GM18909 (cell line): ENCODE results near the gene BHLHE40.
A peak's percentile ranks its signal among the peaks of the same experiment; 100 is the strongest.

Source experiments
- ATAC-seq: cut with Tn5 transposase; IDR thresholded peaks from one replicate; pipeline ENCODE4 v1.9.1; 2021; ENCODE audit warnings: mild to moderate bottlenecking; ENCODE audit not compliant: unreplicated experiment, poor library complexity

BHLHE40 gene

DNA sequence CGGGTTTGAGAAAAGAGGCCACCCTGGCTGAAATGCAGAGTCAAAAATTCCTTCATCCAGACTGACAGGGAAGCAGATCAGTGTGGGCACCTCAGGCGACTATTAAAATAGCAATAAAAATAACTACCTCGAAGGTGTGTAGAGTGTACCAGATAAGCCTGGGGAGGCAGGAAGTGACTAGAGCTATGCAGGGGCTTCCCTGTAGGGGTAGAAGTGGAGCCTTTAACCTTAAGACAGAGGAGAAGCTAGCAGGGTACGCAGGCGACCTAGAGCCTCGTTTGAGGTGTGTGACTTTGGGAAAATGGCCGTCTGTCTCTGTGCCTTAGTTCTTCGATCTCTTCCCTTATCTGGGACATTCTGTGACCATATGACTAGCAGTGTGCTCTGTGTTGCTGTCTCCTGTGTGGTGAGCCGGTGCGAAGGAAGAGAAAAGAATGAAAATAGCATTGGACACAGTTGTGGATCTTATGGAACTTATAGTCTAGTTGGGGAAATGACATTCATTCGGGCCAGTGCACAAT lies 17.6 kb downstream of the BHLHE40 start:
- no peak for ATAC-seq

DNA sequence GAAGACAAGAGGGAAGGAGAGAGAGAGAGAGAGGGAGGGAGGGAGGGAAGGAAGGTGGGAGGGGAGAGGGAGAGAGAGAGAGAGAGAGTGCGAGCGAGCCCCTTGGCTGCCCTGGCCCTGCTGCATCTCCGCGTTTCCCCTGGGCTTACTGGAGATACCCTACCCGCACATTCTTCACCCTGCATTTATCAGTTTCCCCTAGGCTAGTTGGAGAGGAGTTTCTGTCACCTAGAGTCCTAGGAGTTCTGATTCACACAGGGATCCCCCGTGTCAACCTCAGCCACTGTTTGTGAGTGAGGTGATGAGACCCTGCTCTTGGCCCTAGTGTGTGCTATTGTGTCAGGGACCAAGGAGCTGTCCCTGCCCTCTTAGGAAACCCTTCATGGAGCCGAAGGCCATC lies 18.7 kb downstream of the BHLHE40 start:
- ATAC-seq = no peak

DNA sequence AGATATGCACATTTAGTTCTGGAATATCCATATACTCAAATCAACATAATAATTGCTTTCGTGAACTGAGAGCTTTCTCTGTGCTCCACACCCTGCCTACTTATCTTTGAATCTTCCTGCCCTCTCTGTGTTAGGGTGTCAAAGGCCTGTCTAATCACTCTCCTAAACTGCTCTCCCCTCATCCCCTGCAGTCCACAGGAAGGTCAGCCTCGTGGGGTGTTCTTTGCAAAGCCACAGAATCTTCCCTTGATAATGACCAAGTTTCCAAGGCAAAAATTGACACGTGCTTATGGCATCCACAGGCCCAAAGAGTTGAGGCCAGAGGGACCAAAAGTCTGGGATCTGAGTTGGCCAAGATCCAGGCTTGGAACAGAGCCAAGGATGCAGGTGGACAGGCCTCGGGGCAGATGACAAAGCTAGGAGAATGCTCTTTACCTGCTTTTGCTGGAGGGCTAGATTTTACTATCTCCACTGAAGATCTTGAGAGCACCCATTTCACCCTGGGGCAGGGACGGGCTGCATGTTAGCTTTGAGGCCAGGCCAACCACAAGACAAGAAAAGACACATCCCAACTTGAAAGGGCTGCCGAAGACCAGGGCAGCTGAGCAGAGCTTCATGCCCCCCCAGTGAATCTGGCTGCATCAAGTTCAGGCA lies 20.4 kb downstream of the BHLHE40 start:
- no peak for ATAC-seq

- ATAC-seq = no peak
These were observed 21.9 kb downstream of the BHLHE40 start for GRCh38 chr3:5001135-5001534.

DNA sequence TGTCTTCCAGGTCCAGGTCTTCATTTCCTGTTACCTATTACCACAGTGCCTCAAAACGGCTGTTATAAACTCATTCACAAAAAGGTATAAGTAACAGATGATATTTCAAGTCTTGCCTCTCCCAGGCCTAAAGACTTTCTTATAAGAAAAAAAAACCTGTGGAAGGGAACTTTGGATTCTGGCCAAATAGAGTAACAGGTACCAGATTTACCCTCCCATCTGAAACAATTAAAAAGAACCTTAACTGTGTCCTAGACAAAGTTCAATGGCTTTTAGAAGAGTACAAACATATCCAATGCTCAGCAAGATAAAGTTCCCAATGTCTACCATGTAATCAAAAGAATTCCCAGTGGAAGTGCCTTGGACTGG lies 22.6 kb downstream of the BHLHE40 start:
- ATAC-seq = no peak

- ATAC-seq = no peak
These were observed 23.1 kb downstream of the BHLHE40 start for GRCh38 chr3:5002174-5002870.

DNA sequence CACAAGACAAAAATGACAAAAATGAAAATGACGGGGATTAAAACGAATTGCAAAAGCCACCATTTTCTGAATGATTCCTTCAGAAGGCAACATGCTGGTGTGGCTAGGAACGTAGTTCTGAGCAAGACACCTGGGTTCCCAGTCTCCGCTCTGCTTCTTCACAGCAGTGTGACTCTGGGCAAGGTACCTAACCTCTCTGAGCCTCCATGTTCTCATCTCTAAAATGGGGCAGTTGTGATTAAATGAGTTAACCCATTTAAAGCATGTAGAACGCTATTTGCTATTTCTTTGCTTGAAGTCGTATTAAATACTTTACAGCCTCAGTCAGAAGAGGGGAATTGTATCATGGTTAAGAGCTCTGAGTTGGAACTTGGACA lies 23.6 kb downstream of the BHLHE40 start:
- ATAC-seq = no peak

DNA sequence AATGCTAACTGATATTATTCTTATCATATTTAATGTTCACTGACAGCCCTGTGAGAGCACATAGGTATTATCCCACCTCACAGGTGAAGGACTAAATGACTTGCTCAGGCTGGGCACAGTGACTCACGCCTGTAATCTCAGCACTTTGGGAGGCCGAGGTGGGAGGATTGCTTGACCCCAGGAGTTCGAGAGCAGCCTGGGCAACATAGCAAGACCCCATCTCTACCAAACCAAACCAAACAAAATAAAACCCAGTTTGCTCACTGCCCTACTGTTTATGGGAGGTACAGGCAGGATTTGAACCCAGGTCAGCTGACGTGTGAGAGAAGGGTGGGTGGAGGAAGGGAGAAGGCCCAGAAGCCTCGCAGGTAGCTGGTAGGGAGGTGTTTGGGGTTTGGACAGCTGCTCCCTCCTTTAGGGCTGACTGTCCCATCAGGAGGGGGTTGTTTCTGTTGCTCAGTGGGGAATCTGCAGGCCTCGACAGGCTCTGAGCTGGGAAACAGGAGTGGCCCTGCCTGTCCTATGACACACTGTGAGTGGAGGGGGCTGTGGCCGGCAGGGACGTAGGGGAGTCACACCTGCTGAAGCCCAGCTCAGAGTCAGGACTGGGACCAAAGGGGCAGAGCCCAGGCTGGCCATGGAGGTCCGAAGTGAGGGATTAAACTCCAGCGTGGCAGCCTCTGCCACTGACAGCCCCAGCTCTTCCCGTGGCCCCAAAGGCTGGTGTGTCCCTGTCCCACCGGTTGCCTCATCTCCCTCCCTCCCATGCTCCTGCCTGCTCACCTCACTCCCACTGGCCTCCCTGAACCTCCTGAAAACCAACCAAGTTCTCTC lies 25.3 kb downstream of the BHLHE40 start:
- ATAC-seq = no peak

DNA sequence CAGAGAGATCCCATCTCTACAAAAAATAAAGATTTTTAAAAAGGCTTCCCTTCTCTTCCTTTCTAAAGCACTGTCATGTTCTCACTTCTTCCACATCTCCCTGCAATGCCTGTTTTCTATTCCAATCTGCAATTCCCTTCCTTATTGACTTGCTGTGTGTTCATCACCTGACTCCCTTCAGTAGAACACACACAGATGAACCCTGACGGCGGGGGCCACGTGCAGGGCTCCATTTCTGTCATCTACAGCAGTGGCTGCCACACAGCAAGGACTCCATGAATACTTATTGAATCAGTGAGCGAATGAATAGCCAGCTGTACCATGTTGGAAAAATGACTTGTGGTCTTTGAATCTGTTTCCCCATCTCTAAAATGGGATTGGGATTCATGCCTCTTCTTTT lies 26.1 kb downstream of the BHLHE40 start:
- no peak for ATAC-seq

DNA sequence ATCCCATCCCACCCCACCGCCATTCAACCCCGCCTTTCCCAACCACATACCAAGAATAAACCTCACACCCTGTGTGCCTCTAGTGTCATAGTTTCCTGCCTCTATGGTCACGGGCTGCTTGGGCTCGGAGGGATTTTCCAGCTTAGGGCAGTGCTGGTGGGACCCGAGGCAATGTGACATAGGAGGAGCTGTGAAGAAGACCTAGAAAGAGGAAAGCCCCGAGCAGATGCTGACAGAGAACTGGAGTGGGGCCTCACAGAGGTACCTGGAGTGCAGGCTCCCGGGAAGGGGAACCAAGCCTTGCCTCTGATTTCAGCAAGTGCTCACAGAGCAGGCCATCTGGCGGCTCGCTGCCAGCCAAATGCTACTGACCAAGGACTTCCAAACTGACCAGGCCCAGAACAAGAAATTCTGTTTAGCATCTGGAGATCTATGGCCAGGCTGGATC lies 27.5 kb downstream of the BHLHE40 start:
- peak; percentile 72 for ATAC-seq

DNA sequence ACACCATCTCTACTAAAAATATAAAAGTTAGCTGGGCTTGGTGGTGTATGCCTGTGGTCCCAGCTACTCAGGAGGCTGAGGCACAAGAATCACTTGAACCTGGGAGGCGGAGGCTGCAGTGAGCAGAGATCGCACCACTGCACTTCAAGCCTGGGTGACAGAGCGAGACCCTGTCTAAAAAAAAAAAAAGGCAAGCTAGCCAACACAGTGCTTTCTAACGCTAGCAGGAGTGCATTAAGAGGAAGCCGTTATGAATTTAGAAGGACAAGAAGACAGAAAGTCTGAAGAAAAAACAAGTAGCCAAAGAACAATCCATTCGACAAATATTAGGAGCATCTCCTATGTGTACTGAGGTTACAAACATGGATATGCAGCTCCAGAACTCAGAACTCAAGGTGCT lies 28.6 kb downstream of the BHLHE40 start:
- no peak for ATAC-seq

DNA sequence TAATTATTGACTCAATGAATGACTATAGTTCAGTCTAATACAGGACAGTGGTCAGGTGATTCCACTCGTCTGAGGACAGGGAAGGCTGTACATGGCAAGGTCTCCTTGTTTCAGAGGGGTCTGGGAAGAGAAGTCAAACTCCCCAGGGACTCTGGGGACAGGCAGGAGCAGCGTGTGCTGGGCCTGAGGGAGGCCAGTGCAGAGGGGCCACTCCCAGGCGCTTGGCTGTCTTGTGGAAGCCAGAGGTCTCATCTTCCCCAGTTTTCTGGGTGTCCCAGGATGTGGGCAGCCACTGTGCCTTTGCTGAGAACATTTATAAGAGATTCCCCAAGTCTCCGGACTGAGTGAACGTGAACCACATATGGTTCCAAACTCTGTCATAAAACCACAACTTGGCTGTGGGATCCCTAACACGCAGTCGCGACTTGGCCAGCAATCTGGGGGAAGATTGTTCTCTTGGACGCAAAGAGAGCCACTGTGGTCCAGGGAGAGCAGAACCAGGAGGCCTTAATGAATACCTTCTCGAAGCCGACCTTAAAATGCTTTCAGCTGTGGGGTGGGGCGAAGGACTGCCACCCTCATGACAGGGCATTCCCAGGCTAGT lies 30.4 kb downstream of the BHLHE40 start:
- no peak for ATAC-seq

- no peak for ATAC-seq
These were observed 30.9 kb downstream of the BHLHE40 start for GRCh38 chr3:5010140-5010539.

- no peak for ATAC-seq
These were observed 31.7 kb downstream of the BHLHE40 start for GRCh38 chr3:5010706-5011554.

DNA sequence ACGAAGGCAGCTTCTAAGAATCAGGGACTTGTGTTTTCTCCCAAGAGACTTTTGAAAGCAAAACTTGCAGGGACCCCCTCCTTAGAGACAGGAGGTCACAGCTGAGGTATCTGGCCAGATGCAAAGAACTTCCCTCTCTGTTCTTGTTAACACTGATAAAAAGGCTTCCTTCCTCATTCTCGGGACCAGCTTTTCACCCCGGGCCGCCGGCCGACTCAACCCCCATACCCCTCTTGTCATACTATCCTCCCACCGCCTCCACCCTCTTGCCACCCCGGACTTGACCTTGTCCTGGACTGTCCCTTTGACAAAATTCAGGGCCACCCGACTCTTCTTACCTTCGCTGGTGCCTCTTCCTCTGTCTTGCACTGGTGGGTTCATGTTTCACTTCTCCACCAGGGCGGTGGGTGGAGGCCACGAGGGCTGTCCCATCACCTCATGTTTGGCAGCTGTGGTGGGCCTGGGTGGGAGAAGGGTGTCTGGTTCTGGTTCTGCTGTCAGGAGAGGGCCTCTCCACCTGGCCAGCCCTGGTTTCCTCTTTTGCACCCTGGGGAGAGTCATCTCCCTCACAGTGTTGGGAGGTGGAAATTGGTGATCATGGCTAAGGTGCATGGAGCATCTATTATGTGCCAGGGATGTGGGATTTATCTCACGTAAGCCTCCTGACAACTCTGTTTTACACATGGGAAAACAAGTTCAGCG lies 32.5 kb downstream of the BHLHE40 start:
- peak; percentile 58 for ATAC-seq

DNA sequence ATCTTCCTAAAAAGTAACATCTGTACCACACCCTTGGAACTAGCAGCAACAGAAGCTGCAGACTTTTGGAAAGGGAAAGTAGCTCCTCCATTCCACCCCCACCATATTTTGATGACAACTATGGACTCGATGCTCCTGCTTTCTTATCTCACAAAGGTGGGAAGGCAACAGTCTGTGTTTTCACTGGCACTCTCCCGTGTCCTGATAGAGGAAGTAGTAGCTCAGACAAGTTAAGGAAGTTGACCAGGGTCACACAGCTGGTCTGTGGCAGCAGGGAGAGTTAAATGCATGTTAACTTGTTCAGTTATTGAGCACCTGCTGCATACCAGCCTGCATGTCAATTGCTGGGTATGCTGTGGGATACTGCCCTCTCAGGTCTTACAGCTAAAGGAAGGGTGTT lies 33.1 kb downstream of the BHLHE40 start:
- no peak for ATAC-seq

DNA sequence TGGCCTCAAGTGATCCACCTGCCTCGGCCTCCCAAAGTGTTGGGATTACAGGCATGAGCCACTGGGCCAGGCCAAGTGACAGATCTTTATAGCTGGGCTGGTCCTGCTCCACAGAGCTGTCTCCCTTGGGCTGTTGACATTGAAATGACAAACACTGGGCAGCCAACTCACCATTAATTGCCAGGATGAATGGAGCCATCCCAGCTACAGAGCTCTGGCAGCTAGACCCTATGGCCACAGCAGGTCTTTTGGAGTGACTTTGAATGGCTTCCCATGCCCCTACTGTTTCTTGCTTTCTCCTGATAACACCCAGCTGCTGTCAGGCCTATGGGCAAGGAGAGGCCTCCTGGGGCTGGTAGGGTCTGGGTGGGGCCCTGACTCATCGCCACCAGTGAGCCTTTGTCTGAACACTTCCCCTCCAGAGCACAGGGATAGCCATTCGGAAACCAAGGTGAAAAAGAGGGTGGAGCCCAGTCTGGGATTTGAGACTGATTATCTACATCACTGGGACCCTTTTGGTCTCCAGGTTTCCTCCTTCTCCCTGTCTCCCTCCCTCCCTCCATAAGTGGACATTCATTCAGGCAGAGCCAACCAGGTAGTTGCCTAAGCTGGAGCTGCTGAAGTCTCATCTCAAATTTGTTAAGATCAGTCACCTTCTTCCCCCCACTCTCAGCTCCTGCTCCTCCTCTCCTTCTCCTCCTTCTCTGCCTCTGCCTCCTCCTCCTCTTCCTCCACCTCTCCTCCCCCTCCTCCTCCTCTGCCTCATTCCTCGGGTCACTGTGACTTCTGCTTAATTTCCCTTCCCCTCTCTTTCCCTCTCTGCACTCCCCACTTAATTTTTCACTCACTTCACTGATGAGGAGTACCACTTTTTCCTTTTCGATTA lies 34.0 kb downstream of the BHLHE40 start:
- no peak for ATAC-seq

DNA sequence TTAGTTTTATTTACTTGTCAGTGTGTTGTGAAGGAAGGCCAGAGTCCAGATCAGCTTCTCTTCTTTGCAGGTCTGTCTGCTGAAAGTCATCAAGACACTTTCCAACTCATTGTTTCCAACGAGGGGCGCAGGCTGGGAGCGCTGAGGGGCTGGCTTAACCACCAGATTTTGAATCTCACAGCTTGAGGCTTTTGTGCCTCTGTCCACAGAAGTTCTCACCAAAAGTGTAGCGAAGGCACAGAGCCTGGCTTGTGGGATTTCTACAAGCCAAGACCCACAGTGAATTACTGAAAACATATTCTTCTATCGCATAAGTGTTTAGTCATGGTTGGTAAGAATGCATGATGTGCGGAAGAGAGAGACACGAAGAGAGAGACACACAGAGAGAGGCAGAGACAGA lies 35.2 kb downstream of the BHLHE40 start:
- ATAC-seq = no peak
